ENCODE data around the gene CCP110.

CCP110 gene

GRCh38 chr16:19548144-19548543 lies 24.4 kb downstream of the CCP110 start:
- H3K27ac Mint-ChIP-seq, result no peak overlapping the region
- H3K9me3 Mint-ChIP-seq, result peaks cover 8% of the 10 kb centered on the region
- peaks cover 10% of the 10 kb centered on the region for H3K4me1 Mint-ChIP-seq (ENCODE audit: low read depth)
- no peak for DNase-seq (ENCODE audit: low spot score)
- peaks cover 53% of the 10 kb centered on the region for H3K36me3 Mint-ChIP-seq (ENCODE audit: low read depth)
- no peaks in the 10 kb centered on the region for H3K27me3 Mint-ChIP-seq (ENCODE audit: low read depth)
- no peak overlapping the region for H3K4me3 Mint-ChIP-seq

DNA sequence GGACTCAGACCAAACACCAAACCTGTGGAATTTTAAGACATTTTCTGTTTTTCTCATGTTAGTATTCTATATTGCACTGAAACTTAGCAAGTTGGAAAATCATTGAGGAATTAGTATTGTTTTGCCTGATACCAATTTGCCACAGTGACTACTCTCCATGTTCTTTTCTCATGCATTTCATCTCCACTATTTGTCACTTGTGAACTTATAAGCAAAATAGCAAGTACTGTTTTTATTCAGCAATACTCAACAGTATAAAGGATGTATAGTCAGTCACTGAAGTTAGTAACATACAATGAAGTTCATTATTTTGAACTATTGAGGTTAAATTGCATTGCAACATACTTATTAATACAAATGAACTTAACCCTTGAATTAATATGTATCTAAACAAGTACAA lies 25.9 kb downstream of the CCP110 start:
- Mint-ChIP-seq H3K27me3 (ENCODE audit: low read depth) (no peaks in the 10 kb centered on the region), H3K4me3 (no peak overlapping the region), H3K36me3 (ENCODE audit: low read depth) (peaks cover 40% of the 10 kb centered on the region), H3K27ac (no peak overlapping the region), H3K4me1 (ENCODE audit: low read depth) (peaks cover 6% of the 10 kb centered on the region), H3K9me3 (no peaks in the 10 kb centered on the region)
- DNase-seq (ENCODE audit: low spot score), result no peak

- H3K27me3 Mint-ChIP-seq (ENCODE audit: low read depth), result no peaks in the 10 kb centered on the region
- peak within 1 kb of the TSS; percentile 96 for H3K4me3 Mint-ChIP-seq
- H3K27ac Mint-ChIP-seq, result peak within 1 kb of the TSS; percentile 97
- peaks cover 19% of the 10 kb centered on the region for H3K36me3 Mint-ChIP-seq (ENCODE audit: low read depth)
- H3K4me1 Mint-ChIP-seq (ENCODE audit: low read depth), result peaks cover 18% of the 10 kb centered on the region
- DNase-seq (ENCODE audit: low spot score), result peak; percentile 95
- H3K9me3 Mint-ChIP-seq, result no peaks in the 10 kb centered on the region
Measured at GRCh38 chr16:19555186-19555937, 31.6 kb downstream of the CCP110 start, which contains the start of gene VPS35L. VPS35L (plus strand) TSS chr16:19555703; CDS start chr16:19555730, 27 bp downstream.

GRCh38 chr16:19555938-19556771 lies 32.4 kb downstream of the CCP110 start:
- Mint-ChIP-seq H3K27ac (peak overlapping the region; percentile 97), H3K4me1 (ENCODE audit: low read depth) (peaks cover 18% of the 10 kb centered on the region), H3K36me3 (ENCODE audit: low read depth) (peaks cover 16% of the 10 kb centered on the region), H3K4me3 (peak overlapping the region; percentile 96), H3K9me3 (no peaks in the 10 kb centered on the region), H3K27me3 (ENCODE audit: low read depth) (no peaks in the 10 kb centered on the region)
- DNase-seq (ENCODE audit: low spot score), result peak; percentile 29

GRCh38 chr16:19559242-19559910 lies 35.6 kb downstream of the CCP110 start:
- H3K36me3 Mint-ChIP-seq (ENCODE audit: low read depth), result peaks cover 6% of the 10 kb centered on the region
- peaks cover 7% of the 10 kb centered on the region for H3K9me3 Mint-ChIP-seq
- H3K4me1 Mint-ChIP-seq (ENCODE audit: low read depth), result peaks cover 13% of the 10 kb centered on the region
- no peak for DNase-seq (ENCODE audit: low spot score)
- no peak overlapping the region for H3K27ac Mint-ChIP-seq
- H3K27me3 Mint-ChIP-seq (ENCODE audit: low read depth), result no peaks in the 10 kb centered on the region
- no peak overlapping the region for H3K4me3 Mint-ChIP-seq

DNA sequence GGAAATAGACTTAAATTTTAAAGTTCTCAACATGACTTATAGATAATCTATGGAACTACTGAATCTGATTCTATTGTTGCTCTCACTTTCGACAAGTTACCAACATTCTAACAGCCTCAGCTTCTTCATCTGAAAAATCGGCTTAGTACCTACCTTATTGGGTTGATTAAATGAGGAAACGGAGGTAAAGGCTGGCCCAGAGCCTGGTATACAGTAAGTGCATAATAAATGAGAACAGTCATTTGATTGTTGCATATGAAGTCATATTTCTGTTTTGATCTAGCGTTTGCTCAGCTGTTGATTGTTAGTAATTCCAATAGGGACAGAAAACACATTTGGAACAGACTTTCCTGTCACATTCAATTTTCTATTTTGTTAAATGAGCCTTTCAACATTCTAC lies 36.3 kb downstream of the CCP110 start:
- Mint-ChIP-seq H3K9me3 (peaks cover 7% of the 10 kb centered on the region), H3K27me3 (ENCODE audit: low read depth) (no peaks in the 10 kb centered on the region), H3K4me3 (no peak overlapping the region), H3K36me3 (ENCODE audit: low read depth) (peaks cover 8% of the 10 kb centered on the region), H3K27ac (no peak overlapping the region), H3K4me1 (ENCODE audit: low read depth) (peaks cover 8% of the 10 kb centered on the region)
- DNase-seq (ENCODE audit: low spot score), result no peak

GRCh38 chr16:19563377-19563776 lies 39.6 kb downstream of the CCP110 start:
- Mint-ChIP-seq H3K27me3 (ENCODE audit: low read depth) (no peaks in the 10 kb centered on the region), H3K27ac (no peak overlapping the region), H3K9me3 (peaks cover 7% of the 10 kb centered on the region), H3K4me3 (no peak overlapping the region), H3K36me3 (ENCODE audit: low read depth) (peaks cover 14% of the 10 kb centered on the region), H3K4me1 (ENCODE audit: low read depth) (no peaks in the 10 kb centered on the region)
- no peak for DNase-seq (ENCODE audit: low spot score)

DNA sequence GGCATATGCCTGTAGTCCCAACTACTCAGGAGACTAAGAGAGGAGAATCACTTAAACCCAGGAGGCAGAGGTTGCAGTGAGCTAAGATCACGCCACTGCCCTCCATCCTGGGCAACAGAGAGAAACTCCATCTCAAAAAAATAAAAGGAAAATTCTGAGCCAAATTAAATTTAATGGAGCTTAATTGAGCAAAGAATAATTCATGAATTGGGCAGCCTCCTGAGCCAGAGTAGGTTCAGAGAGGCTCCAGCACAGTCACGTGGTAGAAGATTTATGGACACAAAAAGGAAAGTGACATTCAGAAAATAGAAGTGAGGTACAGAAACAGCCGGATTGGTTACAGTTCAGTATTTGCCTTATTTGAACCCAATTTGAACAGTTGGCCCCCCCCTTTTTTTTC lies 42.6 kb downstream of the CCP110 start:
- H3K4me1 Mint-ChIP-seq (ENCODE audit: low read depth), result no peaks in the 10 kb centered on the region
- H3K4me3 Mint-ChIP-seq, result no peak overlapping the region
- H3K36me3 Mint-ChIP-seq (ENCODE audit: low read depth), result peaks cover 17% of the 10 kb centered on the region
- H3K27ac Mint-ChIP-seq, result no peak overlapping the region
- peaks cover 7% of the 10 kb centered on the region for H3K9me3 Mint-ChIP-seq
- DNase-seq (ENCODE audit: low spot score), result no peak
- no peaks in the 10 kb centered on the region for H3K27me3 Mint-ChIP-seq (ENCODE audit: low read depth)

GRCh38 chr16:19567560-19567959 lies 43.8 kb downstream of the CCP110 start:
- no peak overlapping the region for H3K4me3 Mint-ChIP-seq
- no peaks in the 10 kb centered on the region for H3K4me1 Mint-ChIP-seq (ENCODE audit: low read depth)
- no peak overlapping the region for H3K27ac Mint-ChIP-seq
- H3K27me3 Mint-ChIP-seq (ENCODE audit: low read depth), result no peaks in the 10 kb centered on the region
- no peak for DNase-seq (ENCODE audit: low spot score)
- H3K36me3 Mint-ChIP-seq (ENCODE audit: low read depth), result peaks cover 19% of the 10 kb centered on the region
- H3K9me3 Mint-ChIP-seq, result peaks cover 7% of the 10 kb centered on the region

- H3K4me1 Mint-ChIP-seq (ENCODE audit: low read depth), result no peaks in the 10 kb centered on the region
- H3K36me3 Mint-ChIP-seq (ENCODE audit: low read depth), result peaks cover 36% of the 10 kb centered on the region
- H3K27me3 Mint-ChIP-seq (ENCODE audit: low read depth), result no peaks in the 10 kb centered on the region
- H3K4me3 Mint-ChIP-seq, result no peak overlapping the region
- no peak for DNase-seq (ENCODE audit: low spot score)
- no peak overlapping the region for H3K27ac Mint-ChIP-seq
- H3K9me3 Mint-ChIP-seq, result no peaks in the 10 kb centered on the region
Measured at GRCh38 chr16:19573997-19574396, 50.3 kb downstream of the CCP110 start.

GRCh38 chr16:19574615-19575014 lies 50.9 kb downstream of the CCP110 start:
- no peak for DNase-seq (ENCODE audit: low spot score)
- Mint-ChIP-seq H3K4me1 (ENCODE audit: low read depth) (no peaks in the 10 kb centered on the region), H3K4me3 (no peak overlapping the region), H3K36me3 (ENCODE audit: low read depth) (peaks cover 39% of the 10 kb centered on the region), H3K27me3 (ENCODE audit: low read depth) (no peaks in the 10 kb centered on the region), H3K9me3 (no peaks in the 10 kb centered on the region), H3K27ac (no peak overlapping the region)

GRCh38 chr16:19578378-19578971 lies 54.7 kb downstream of the CCP110 start:
- H3K27me3 Mint-ChIP-seq (ENCODE audit: low read depth), result no peaks in the 10 kb centered on the region
- peaks cover 61% of the 10 kb centered on the region for H3K36me3 Mint-ChIP-seq (ENCODE audit: low read depth)
- H3K4me3 Mint-ChIP-seq, result no peak overlapping the region
- H3K9me3 Mint-ChIP-seq, result peaks cover 7% of the 10 kb centered on the region
- no peaks in the 10 kb centered on the region for H3K4me1 Mint-ChIP-seq (ENCODE audit: low read depth)
- no peak overlapping the region for H3K27ac Mint-ChIP-seq
- DNase-seq (ENCODE audit: low spot score), result no peak

DNA sequence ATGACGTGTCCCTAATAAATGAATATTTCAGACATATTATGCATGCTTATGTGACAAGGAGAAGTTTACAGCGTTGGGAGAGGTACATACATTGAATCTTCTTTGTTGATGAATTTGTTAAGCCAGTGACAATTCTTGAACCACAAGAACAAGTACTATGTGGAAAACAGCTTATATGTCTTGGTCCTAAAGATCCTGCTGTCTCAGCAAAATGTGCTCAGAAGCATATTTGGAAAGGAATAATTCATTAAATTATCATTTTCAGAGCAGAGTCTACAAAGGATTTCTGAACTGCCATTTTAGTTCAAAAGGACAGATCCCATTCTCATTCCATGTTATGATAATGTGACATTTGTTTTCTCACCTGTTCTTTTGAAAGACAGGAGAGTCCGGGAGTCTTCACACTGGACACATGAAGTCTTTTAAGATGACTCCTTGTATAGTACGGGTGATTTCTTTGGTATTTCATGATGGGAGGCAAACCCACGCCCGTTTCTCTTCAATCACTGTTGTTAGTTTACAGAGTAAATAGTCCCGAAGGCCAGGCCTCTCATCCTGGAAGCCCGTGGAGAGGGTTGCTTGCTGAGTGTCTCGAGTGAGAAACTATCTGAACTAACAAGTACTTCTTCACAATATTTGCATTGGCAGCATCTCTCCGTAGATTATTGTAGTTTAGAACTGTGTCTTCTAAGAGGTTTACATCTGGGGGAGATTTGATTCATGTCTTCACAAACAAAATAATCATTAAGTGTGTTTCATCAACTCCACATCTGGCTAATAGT lies 58.5 kb downstream of the CCP110 start:
- peaks cover 7% of the 10 kb centered on the region for H3K9me3 Mint-ChIP-seq
- H3K27me3 Mint-ChIP-seq (ENCODE audit: low read depth), result no peaks in the 10 kb centered on the region
- no peak for DNase-seq (ENCODE audit: low spot score)
- no peaks in the 10 kb centered on the region for H3K4me1 Mint-ChIP-seq (ENCODE audit: low read depth)
- no peak overlapping the region for H3K4me3 Mint-ChIP-seq
- H3K27ac Mint-ChIP-seq, result no peak overlapping the region
- H3K36me3 Mint-ChIP-seq (ENCODE audit: low read depth), result peaks cover 52% of the 10 kb centered on the region

All from T-helper 2 cell treated with Interferon-gamma antibody and Interleukin-4, amounts not matched to agents 5 μg/mL and 100 μg/mL, for 36 hours (primary cell).